Activated T-helper 1 cell treated with anti-CD3 and anti-CD28 coated beads, Interleukin-2, amount 50 U/mL, for 16 hours (primary cell): ENCODE measurements around the gene KIF6.

ENCODE experiments used
- DNase-seq, 2 donors: peaks; one replicate each; pipeline ENCODE4 v3.0.0-alpha.2; 2020; ENCODE audit warnings: low read depth in 1 of 2, low spot score in 1 of 2

Gene KIF6

GRCh38 chr6:39330057-39330456 lies 395.2 kb downstream of the KIF6 start:
- DNase-seq, result no peak

GRCh38 chr6:39328066-39328465 lies 397.1 kb downstream of the KIF6 start:
- no peak for DNase-seq

GRCh38 chr6:39327507-39327906 lies 397.7 kb downstream of the KIF6 start:
- DNase-seq, result no peak

GRCh38 chr6:39322306-39322850 lies 402.8 kb downstream of the KIF6 start, which contains the start of gene KCNK16:
TSS of gene KCNK16 (minus strand) at chr6:39322702. CDS start at chr6:39322540, 162 bp downstream.
- DNase-seq, result no peak

- no peak for DNase-seq
Observed at GRCh38 chr6:39321761-39322160, 403.4 kb downstream of the KIF6 start.

GRCh38 chr6:39320363-39320984 lies 404.7 kb downstream of the KIF6 start:
- no peak for DNase-seq

- no peak for DNase-seq
Observed at GRCh38 chr6:39319621-39320362, 405.4 kb downstream of the KIF6 start.

GRCh38 chr6:39317256-39317655 lies 408.0 kb downstream of the KIF6 start:
- DNase-seq, result no peak

- DNase-seq, result no peak
Observed at GRCh38 chr6:39314273-39314795, 410.9 kb downstream of the KIF6 start, which contains the start of gene KCNK17. TSS of gene KCNK17 (minus strand) at chr6:39314419. CDS start at chr6:39314320, 99 bp downstream.

- no peak for DNase-seq
Observed at GRCh38 chr6:39313526-39314272, 411.5 kb downstream of the KIF6 start.

GRCh38 chr6:39312912-39313525 lies 412.2 kb downstream of the KIF6 start:
- DNase-seq, result no peak

GRCh38 chr6:39310542-39310941 lies 414.7 kb downstream of the KIF6 start:
- DNase-seq, result no peak

GRCh38 chr6:39309942-39310531 lies 415.2 kb downstream of the KIF6 start:
- DNase-seq, result peak; percentile 11 to 13

- no peak for DNase-seq
Observed at GRCh38 chr6:39307462-39307861, 417.7 kb downstream of the KIF6 start.

- DNase-seq, result no peak
Observed at GRCh38 chr6:39304951-39305350, 420.3 kb downstream of the KIF6 start.

- no peak for DNase-seq
Observed at GRCh38 chr6:39303425-39304153, 421.6 kb downstream of the KIF6 start.

GRCh38 chr6:39302669-39303424 lies 422.4 kb downstream of the KIF6 start:
- DNase-seq, result peak; percentile 66 to 82

GRCh38 chr6:39302011-39302410 lies 423.2 kb downstream of the KIF6 start:
- DNase-seq, result no peak

- no peak for DNase-seq
Observed at GRCh38 chr6:39301606-39302005, 423.6 kb downstream of the KIF6 start.
